HepG2 (cell line): ENCODE data around the gene PDE9A. TPM values are rescaled to one million over a fixed set of nuclear protein-coding genes. Genes with fewer than 3 reads are reported as not detected.

Experiments used
- AGO1 ChIP-seq: fragments of 200-400 bp; formaldehyde crosslinking; IDR thresholded peaks from 2 replicates; pipeline ENCODE4 v1.6.1; 2017; ENCODE audit warnings: mild to moderate bottlenecking, low read depth, low read length, moderate library complexity; ENCODE audit not compliant: poor library complexity, severe bottlenecking
- BRD4 ChIP-seq: sonication (generic); formaldehyde crosslinking; IDR thresholded peaks from 2 replicates; pipeline ENCODE4 v1.4.0; 2020; ENCODE audit warnings: missing genetic modification reagents
- ELF4 ChIP-seq: sonication (generic); formaldehyde crosslinking; IDR thresholded peaks from 2 replicates; pipeline ENCODE4 v1.5.0; 2020; ENCODE audit warnings: missing genetic modification reagents, mild to moderate bottlenecking, moderate library complexity, borderline replicate concordance
- KDM3A ChIP-seq: IDR thresholded peaks from 2 replicates; pipeline ENCODE4 v1.6.1; 2018; ENCODE audit warnings: low read depth, missing compliant biosample characterization
- NFE2L2 ChIP-seq: fragments of 150-350 bp; IDR thresholded peaks from 2 replicates; pipeline ENCODE4 v1.6.1; 2014; ENCODE audit warnings: low read length
- POLR2AphosphoS2 ChIP-seq: IDR thresholded peaks from 2 replicates; pipeline ENCODE4 v1.6.1; 2011; ENCODE audit warnings: low read depth, low read length, improper control_type of control experiment
- REPIN1 ChIP-seq: sonication (generic); formaldehyde crosslinking; IDR thresholded peaks from 2 replicates; pipeline ENCODE4 v1.8.0; 2022; ENCODE audit warnings: missing genetic modification reagents, low read depth, mild to moderate bottlenecking, borderline replicate concordance
- SNAPC2 ChIP-seq: sonication (generic); formaldehyde crosslinking; IDR thresholded peaks from 2 replicates; pipeline ENCODE4 v1.8.1; 2022; ENCODE audit warnings: mild to moderate bottlenecking, missing genetic modification reagents
- SRSF4 ChIP-seq: fragments of 200-400 bp; formaldehyde crosslinking; IDR thresholded peaks from one replicate; pipeline ENCODE4 v1.6.1; 2018; ENCODE audit warnings: mild to moderate bottlenecking, low read depth, low read length, moderate library complexity; ENCODE audit not compliant: poor library complexity, severe bottlenecking
- STAT5B ChIP-seq: sonication (generic); formaldehyde crosslinking; IDR thresholded peaks from 2 replicates; pipeline ENCODE4 v1.4.0; 2020; ENCODE audit warnings: missing genetic modification reagents
- TCF7 ChIP-seq: sonication (generic); IDR thresholded peaks from 2 replicates; pipeline ENCODE4 v1.6.1; 2016; ENCODE audit warnings: antibody characterized with exemption, low read depth
- TMF1 ChIP-seq: sonication (generic); formaldehyde crosslinking; IDR thresholded peaks from 2 replicates; pipeline ENCODE4 v1.8.1; 2022; ENCODE audit warnings: low read depth, missing genetic modification reagents
- ZMYM2 ChIP-seq: sonication (generic); formaldehyde crosslinking; IDR thresholded peaks from 2 replicates; pipeline ENCODE4 v1.8.0; 2022; ENCODE audit warnings: mild to moderate bottlenecking, missing genetic modification reagents
- ZNF282 ChIP-seq: fragments of 450-650 bp; IDR thresholded peaks from 2 replicates; pipeline ENCODE4 v1.6.1; 2018; ENCODE audit not compliant: partially characterized antibody
- ZNF335 ChIP-seq: sonication (generic); formaldehyde crosslinking; IDR thresholded peaks from 2 replicates; pipeline ENCODE4 v1.4.0; 2020; ENCODE audit warnings: missing genetic modification reagents
- ZNF790 ChIP-seq: sonication (generic); formaldehyde crosslinking; IDR thresholded peaks from 2 replicates; pipeline ENCODE4 v1.8.0; 2022; ENCODE audit warnings: missing genetic modification reagents, mild to moderate bottlenecking, borderline replicate concordance
- polyA plus RNA-seq, 8 experiments: library from polyadenylated mRNA; depleted of rRNA in 3 of 8; stranded (reverse) in 7 of 8; unstranded in 1 of 8; fragments of >200 nt; fragmentation: Illumina TruSeq in 4 of 8; extraction: Trizol in 4 of 8; gene quantifications; 2 replicates each; pipeline versions ENCODE4 v1.2.1 to v1.2.3, GENCODE V29; 2011 to 2016; ENCODE audit warnings: low read depth in 4 of 8, missing spikeins in 1 of 8, mixed read lengths in 1 of 8; ENCODE audit not compliant: insufficient read depth in 1 of 8
- total RNA-seq, 5 experiments: library from RNA; depleted of rRNA; stranded (reverse); fragments of >200 nt; fragmentation: Illumina TruSeq; extraction: Trizol; gene quantifications; 2 replicates each; pipeline ENCODE4 v1.2.3, GENCODE V29; 2016; ENCODE audit warnings: low read depth in 1 of 5
- TF ChIP-seq, protein P1 (sequence below): sonication (generic); formaldehyde crosslinking; IDR thresholded peaks from 2 replicates; pipeline ENCODE4 v1.4.0; 2020; ENCODE audit warnings: mild to moderate bottlenecking, missing genetic modification reagents
- TF ChIP-seq, protein P2 (sequence below), 2 experiments: sonication (generic) in 1 of 2; formaldehyde crosslinking in 1 of 2; IDR thresholded peaks; 2 replicates each; pipeline versions ENCODE4 v1.6.1 to v1.9.0; 2014 to 2022; ENCODE audit warnings: antibody characterized with exemption in 1 of 2, borderline replicate concordance in 1 of 2, inconsistent platforms in 1 of 2, low read depth in 1 of 2, missing genetic modification reagents in 1 of 2
- TF ChIP-seq, protein P3 (sequence below): sonication (generic); formaldehyde crosslinking; IDR thresholded peaks from 2 replicates; pipeline ENCODE4 v1.9.0; 2022; ENCODE audit warnings: low read depth, missing genetic modification reagents

Gene PDE9A
- total and polyA plus RNA-seq, 2 of the 13 experiments (the other 11 are each of a cell fraction or from before 2014, with no cell fraction given) = 4.6 to 19.7 TPM

DNA sequence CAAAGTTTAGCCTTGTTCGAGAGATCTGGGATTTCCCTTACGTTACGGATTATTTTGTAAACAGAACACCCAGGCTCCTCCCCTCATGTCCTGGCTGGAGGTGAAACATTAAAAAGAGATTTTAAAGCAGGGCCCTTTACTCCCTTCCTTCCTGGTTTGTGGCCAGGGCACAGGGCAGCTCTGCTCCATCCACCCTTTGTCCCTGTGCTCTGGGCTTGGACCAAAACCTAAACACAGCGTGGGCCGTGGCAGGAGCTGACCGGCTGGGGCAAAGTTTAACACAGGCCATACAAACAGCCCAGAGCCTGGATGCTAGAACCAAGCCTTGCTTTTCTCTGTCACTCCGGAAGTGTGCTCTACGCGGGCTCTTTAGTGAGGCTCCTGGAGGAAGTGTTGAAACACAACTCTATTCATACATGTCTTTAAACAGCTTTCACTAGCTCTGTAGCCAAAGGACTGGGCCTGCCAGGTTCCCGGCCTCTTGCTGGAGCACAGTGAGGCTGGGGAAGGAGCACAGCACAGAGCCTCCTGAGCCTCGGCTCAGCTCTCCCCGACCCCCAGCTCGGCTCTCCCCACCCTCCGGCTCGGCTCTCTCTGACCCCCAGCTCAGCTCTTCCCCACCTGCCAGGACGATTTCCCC is 84.7 kb downstream of the PDE9A start (continued):
- TF ChIP-seq, protein P1, sequence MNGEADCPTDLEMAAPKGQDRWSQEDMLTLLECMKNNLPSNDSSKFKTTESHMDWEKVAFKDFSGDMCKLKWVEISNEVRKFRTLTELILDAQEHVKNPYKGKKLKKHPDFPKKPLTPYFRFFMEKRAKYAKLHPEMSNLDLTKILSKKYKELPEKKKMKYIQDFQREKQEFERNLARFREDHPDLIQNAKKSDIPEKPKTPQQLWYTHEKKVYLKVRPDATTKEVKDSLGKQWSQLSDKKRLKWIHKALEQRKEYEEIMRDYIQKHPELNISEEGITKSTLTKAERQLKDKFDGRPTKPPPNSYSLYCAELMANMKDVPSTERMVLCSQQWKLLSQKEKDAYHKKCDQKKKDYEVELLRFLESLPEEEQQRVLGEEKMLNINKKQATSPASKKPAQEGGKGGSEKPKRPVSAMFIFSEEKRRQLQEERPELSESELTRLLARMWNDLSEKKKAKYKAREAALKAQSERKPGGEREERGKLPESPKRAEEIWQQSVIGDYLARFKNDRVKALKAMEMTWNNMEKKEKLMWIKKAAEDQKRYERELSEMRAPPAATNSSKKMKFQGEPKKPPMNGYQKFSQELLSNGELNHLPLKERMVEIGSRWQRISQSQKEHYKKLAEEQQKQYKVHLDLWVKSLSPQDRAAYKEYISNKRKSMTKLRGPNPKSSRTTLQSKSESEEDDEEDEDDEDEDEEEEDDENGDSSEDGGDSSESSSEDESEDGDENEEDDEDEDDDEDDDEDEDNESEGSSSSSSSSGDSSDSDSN (CRISPR knock-in tag) = peak; percentile 82
- TF ChIP-seq KDM3A (no peak), ZNF790 (CRISPR knock-in tag) (peak; percentile 21; the same call in 1 of the 2 replicates), POLR2AphosphoS2 (no peak), REPIN1 (no peak), BRD4 (peak; percentile 53; the same call in 1 of the 2 replicates), SRSF4 (no peak), SNAPC2 (CRISPR knock-in tag) (no peak), ZNF282 (no peak), STAT5B (CRISPR knock-in tag) (no peak), ZNF335 (CRISPR knock-in tag) (no peak), TMF1 (CRISPR knock-in tag) (no peak), TCF7 (0 out of 2 replicates have a peak, but pooled peaks have one; percentile 51), ZMYM2 (0 out of 2 replicates have a peak, but pooled peaks have one; percentile 39), AGO1 (no peak), ELF4 (CRISPR knock-in tag) (no peak), NFE2L2 (no peak)
- TF ChIP-seq, protein P2, sequence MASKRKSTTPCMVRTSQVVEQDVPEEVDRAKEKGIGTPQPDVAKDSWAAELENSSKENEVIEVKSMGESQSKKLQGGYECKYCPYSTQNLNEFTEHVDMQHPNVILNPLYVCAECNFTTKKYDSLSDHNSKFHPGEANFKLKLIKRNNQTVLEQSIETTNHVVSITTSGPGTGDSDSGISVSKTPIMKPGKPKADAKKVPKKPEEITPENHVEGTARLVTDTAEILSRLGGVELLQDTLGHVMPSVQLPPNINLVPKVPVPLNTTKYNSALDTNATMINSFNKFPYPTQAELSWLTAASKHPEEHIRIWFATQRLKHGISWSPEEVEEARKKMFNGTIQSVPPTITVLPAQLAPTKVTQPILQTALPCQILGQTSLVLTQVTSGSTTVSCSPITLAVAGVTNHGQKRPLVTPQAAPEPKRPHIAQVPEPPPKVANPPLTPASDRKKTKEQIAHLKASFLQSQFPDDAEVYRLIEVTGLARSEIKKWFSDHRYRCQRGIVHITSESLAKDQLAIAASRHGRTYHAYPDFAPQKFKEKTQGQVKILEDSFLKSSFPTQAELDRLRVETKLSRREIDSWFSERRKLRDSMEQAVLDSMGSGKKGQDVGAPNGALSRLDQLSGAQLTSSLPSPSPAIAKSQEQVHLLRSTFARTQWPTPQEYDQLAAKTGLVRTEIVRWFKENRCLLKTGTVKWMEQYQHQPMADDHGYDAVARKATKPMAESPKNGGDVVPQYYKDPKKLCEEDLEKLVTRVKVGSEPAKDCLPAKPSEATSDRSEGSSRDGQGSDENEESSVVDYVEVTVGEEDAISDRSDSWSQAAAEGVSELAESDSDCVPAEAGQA (IDR thresholded peaks at IDR 0.05; ENCODE audit: low read depth) = 0 out of 2 replicates have a peak, but pooled peaks have one; percentile 39
- TF ChIP-seq, protein P2 (CRISPR knock-in tag; IDR thresholded peaks at IDR 0.05; ENCODE audit: borderline replicate concordance) = no peak
- TF ChIP-seq, protein P3, sequence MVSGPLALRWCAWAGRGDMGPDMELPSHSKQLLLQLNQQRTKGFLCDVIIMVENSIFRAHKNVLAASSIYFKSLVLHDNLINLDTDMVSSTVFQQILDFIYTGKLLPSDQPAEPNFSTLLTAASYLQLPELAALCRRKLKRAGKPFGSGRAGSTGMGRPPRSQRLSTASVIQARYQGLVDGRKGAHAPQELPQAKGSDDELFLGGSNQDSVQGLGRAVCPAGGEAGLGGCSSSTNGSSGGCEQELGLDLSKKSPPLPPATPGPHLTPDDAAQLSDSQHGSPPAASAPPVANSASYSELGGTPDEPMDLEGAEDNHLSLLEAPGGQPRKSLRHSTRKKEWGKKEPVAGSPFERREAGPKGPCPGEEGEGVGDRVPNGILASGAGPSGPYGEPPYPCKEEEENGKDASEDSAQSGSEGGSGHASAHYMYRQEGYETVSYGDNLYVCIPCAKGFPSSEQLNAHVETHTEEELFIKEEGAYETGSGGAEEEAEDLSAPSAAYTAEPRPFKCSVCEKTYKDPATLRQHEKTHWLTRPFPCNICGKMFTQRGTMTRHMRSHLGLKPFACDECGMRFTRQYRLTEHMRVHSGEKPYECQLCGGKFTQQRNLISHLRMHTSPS = peak; percentile 58
